Hematopoietic multipotent progenitor cell treated with erythropoietin and hydrocortisone succinate and interleukin-3 and kit ligand, for 15 days (in vitro differentiated cells): ENCODE results near the gene PLA2G2C.

Experiments
- DNase-seq: peaks from one replicate; pipeline ENCODE4 v3.0.0-alpha.2; 2015; ENCODE audit warnings: low spot score

PLA2G2C gene

GRCh38 chr1:20152599-20152930 is 33.8 kb downstream of the PLA2G2C start:
- no peak for DNase-seq

- peak; percentile 75 for DNase-seq
These were observed 34.3 kb downstream of the PLA2G2C start for GRCh38 chr1:20151906-20152598.

- DNase-seq, result no peak
These were observed 35.3 kb downstream of the PLA2G2C start for GRCh38 chr1:20150969-20151368.

- no peak for DNase-seq
These were observed 36.0 kb downstream of the PLA2G2C start for GRCh38 chr1:20150326-20150705.

- no peak for DNase-seq
These were observed 36.6 kb downstream of the PLA2G2C start for GRCh38 chr1:20149601-20150325.

- no peak for DNase-seq
These were observed 37.5 kb downstream of the PLA2G2C start for GRCh38 chr1:20148571-20149500.

GRCh38 chr1:20147846-20148570 is 38.3 kb downstream of the PLA2G2C start:
- DNase-seq, result no peak

GRCh38 chr1:20143734-20144565 is 42.4 kb downstream of the PLA2G2C start:
- no peak for DNase-seq

- DNase-seq, result no peak
These were observed 43.0 kb downstream of the PLA2G2C start for GRCh38 chr1:20143318-20143717.

- no peak for DNase-seq
These were observed 44.2 kb downstream of the PLA2G2C start for GRCh38 chr1:20142001-20142710.

GRCh38 chr1:20141466-20141865 is 44.9 kb downstream of the PLA2G2C start:
- no peak for DNase-seq

GRCh38 chr1:20141001-20141400 is 45.3 kb downstream of the PLA2G2C start:
- DNase-seq, result no peak

- DNase-seq, result no peak
These were observed 46.3 kb downstream of the PLA2G2C start for GRCh38 chr1:20139776-20140612.

- DNase-seq, result no peak
These were observed 47.3 kb downstream of the PLA2G2C start, which contains the start of gene PLA2G2F for GRCh38 chr1:20138961-20139550. TSS of gene PLA2G2F (plus strand) at chr1:20139323. CDS start at chr1:20139428, 105 bp downstream.

- no peak for DNase-seq
These were observed 48.0 kb downstream of the PLA2G2C start for GRCh38 chr1:20138346-20138745.

GRCh38 chr1:20137604-20138003 is 48.7 kb downstream of the PLA2G2C start:
- DNase-seq, result no peak

GRCh38 chr1:20137055-20137454 is 49.3 kb downstream of the PLA2G2C start:
- DNase-seq, result no peak

GRCh38 chr1:20136249-20136648 is 50.1 kb downstream of the PLA2G2C start:
- no peak for DNase-seq

GRCh38 chr1:20134995-20135394 is 51.3 kb downstream of the PLA2G2C start:
- DNase-seq, result no peak
